Lung (tissue), 12 donors: ENCODE data around the gene POLR3B. TPM values are rescaled to one million over a fixed set of nuclear protein-coding genes. Genes with fewer than 3 reads are reported as not detected.

Experiments used
- ATAC-seq: fragments of 200-7000 bp; cut with Tn5 transposase; one replicate; pipeline ENCODE4 v1.9.1; 2020; ENCODE audit warnings: moderate number of reproducible peaks; ENCODE audit not compliant: insufficient read depth, low FRiP score
- DNase-seq, 3 donors: peaks; one replicate each; pipeline ENCODE4 v3.0.0-alpha.2; 2013 to 2017
- H3K27ac ChIP-seq, 2 donors: one replicate each; pipeline ENCODE4 v1.5.1; 2013; ENCODE audit warnings: mild to moderate bottlenecking in 2 of 2, moderate library complexity in 2 of 2, control low read depth in 1 of 2, inconsistent platforms in 1 of 2, low read depth in 1 of 2, low read length in 1 of 2
- H3K27me3 ChIP-seq, 3 donors: one replicate each; pipeline ENCODE4 v1.5.1; 2013; ENCODE audit warnings: low read length in 2 of 3; ENCODE audit not compliant: control insufficient read depth in 3 of 3, insufficient read depth in 3 of 3
- H3K36me3 ChIP-seq, 4 donors: one replicate each; pipeline ENCODE4 v1.5.1; 2013; ENCODE audit warnings: low read length in 4 of 4, mild to moderate bottlenecking in 1 of 4, moderate library complexity in 1 of 4; ENCODE audit not compliant: control insufficient read depth in 4 of 4, insufficient read depth in 4 of 4
- H3K4me1 ChIP-seq, 5 donors: one replicate each; pipeline ENCODE4 v1.5.1; 2013; ENCODE audit warnings: low read length in 5 of 5, mild to moderate bottlenecking in 2 of 5, moderate library complexity in 1 of 5; ENCODE audit not compliant: control insufficient read depth in 5 of 5, insufficient read depth in 5 of 5
- H3K4me3 ChIP-seq: one replicate; pipeline ENCODE4 v1.5.1; 2013; ENCODE audit warnings: mild to moderate bottlenecking, control low read depth, moderate library complexity
- H3K9ac ChIP-seq, 2 donors: one replicate each; pipeline ENCODE4 v1.5.1; 2013; ENCODE audit warnings: low read length in 2 of 2, control low read depth in 1 of 2; ENCODE audit not compliant: insufficient read depth in 1 of 2
- H3K9me3 ChIP-seq, 4 donors: one replicate each; pipeline ENCODE4 v1.5.1; 2013; ENCODE audit warnings: low read length in 3 of 4, mild to moderate bottlenecking in 1 of 4, moderate library complexity in 1 of 4; ENCODE audit not compliant: control insufficient read depth in 4 of 4, insufficient read depth in 3 of 4
- WGBS, 2 donors: extraction: QIAGEN DNeasy Blood & Tissue Kit; methylation state at CpG; one replicate each; pipeline ENCODE4 v1.1.7; 2013; 5-methylcytosine and 5-hydroxymethylcytosine counted together
- polyA plus RNA-seq, 2 donors: library from polyadenylated mRNA; stranded (reverse); fragments of 200-250 nt; gene quantifications; one replicate each; pipeline ENCODE4 v1.2.1, GENCODE V29; 2013
- total RNA-seq, 2 donors: library from RNA; depleted of rRNA in 1 of 2; stranded (reverse); fragments of >200 nt in 1 of 2; gene quantifications; one replicate each; pipeline ENCODE4 v1.2.1, GENCODE V29; 2014 to 2021
- TF ChIP-seq, protein P1 (sequence below): IDR thresholded peaks from 2 replicates; pipeline ENCODE4 v1.5.1; 2012; ENCODE audit warnings: mild to moderate bottlenecking; ENCODE audit errors: control extremely low read depth, extremely low read depth
- donor health status: control.
- donor health status: control.
- donor health status: Bipolar disorder and iron deficiency.
- donor health status: healthy.
- donor health status: DM: yes; HTN: yes; CAD: no.

POLR3B gene
- total and polyA plus RNA-seq, 4 donors: 3.6 to 13.5 (median 9.0) TPM

DNA sequence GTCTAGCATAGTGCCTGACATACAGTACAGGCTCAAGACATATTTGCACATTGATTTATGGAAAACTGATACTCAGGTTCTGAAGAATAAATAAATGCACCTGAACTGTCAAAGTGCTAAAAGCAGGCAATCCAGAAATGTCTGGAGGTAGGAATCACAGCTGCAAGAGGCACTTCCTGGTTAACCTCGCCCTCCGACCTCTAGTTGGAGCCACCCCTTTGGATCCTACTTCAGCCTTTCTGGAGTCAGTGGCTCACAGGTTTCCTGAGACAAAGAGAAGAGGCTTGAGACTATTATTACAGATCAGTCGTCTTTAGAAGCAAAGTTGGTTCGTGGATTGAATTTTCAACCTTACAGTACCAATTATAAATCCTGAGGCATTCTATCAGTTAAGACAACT is 42.0 kb upstream of the POLR3B start:
- H3K27me3 ChIP-seq: no peaks in the 10 kb centered on the region
- no peak overlapping the region for H3K27ac ChIP-seq
- no peaks in the 10 kb centered on the region for H3K9me3 ChIP-seq
- H3K4me1 ChIP-seq: peaks cover 0 to 11% (median 0%) of the 10 kb centered on the region in 5 donors
- no peak overlapping the region for H3K9ac ChIP-seq
- peaks cover 4 to 30% (median 19%) of the 10 kb centered on the region in 4 donors for H3K36me3 ChIP-seq
- ATAC-seq (no peak), DNase-seq (no peak)
- 68 to 91% methylated on average over 4 of the region's 4 CpGs for WGBS, 2 donors
- no peak overlapping the region for H3K4me3 ChIP-seq
- TF ChIP-seq, protein P1, sequence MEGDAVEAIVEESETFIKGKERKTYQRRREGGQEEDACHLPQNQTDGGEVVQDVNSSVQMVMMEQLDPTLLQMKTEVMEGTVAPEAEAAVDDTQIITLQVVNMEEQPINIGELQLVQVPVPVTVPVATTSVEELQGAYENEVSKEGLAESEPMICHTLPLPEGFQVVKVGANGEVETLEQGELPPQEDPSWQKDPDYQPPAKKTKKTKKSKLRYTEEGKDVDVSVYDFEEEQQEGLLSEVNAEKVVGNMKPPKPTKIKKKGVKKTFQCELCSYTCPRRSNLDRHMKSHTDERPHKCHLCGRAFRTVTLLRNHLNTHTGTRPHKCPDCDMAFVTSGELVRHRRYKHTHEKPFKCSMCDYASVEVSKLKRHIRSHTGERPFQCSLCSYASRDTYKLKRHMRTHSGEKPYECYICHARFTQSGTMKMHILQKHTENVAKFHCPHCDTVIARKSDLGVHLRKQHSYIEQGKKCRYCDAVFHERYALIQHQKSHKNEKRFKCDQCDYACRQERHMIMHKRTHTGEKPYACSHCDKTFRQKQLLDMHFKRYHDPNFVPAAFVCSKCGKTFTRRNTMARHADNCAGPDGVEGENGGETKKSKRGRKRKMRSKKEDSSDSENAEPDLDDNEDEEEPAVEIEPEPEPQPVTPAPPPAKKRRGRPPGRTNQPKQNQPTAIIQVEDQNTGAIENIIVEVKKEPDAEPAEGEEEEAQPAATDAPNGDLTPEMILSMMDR: no peak

DNA sequence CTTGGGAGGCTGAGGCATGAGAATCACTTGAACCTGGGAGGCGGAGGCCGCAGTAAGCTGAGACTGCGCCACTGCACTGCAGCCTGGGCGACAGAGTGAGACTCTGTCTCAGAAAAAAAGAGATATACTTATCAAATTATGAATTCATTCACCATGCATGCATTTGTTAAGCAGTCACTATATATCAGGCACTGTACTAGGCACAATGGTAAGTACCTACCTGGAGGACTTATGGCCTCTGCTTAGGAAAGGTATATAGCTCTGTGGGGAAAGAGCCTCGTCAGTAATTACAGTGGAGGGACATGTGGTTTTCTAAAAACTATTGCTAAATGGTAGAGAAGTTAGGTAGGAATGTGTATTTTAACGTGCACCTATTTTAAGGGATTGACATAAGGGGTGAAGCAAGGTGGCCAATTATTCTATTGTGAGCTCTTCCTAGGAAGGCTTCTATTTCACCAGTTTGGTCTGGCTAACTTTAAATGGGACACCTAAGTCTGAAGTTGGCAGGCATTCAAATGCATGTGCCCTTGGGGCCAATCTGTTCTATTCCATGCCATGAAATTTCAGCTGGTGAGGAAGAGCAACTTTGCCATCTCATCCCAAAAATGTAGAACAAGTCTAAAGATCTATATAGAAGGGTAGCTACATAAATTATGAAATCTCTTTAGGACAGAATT is 40.0 kb upstream of the POLR3B start:
- H3K4me1 ChIP-seq: peaks cover 0 to 11% (median 0%) of the 10 kb centered on the region in 5 donors
- peak overlapping the region in 1 of 2 donors; percentile 54 for H3K27ac ChIP-seq
- no peak for DNase-seq
- WGBS, 2 donors: 84 to 97% methylated on average over 6 of the region's 6 CpGs
- peaks cover 14 to 40% (median 28%) of the 10 kb centered on the region in 4 donors for H3K36me3 ChIP-seq
- no peak overlapping the region for H3K4me3 ChIP-seq
- ATAC-seq: no peak
- no peaks in the 10 kb centered on the region for H3K27me3 ChIP-seq
- TF ChIP-seq, protein P1: no peak
- H3K9ac ChIP-seq: no peak overlapping the region
- H3K9me3 ChIP-seq: no peaks in the 10 kb centered on the region

DNA sequence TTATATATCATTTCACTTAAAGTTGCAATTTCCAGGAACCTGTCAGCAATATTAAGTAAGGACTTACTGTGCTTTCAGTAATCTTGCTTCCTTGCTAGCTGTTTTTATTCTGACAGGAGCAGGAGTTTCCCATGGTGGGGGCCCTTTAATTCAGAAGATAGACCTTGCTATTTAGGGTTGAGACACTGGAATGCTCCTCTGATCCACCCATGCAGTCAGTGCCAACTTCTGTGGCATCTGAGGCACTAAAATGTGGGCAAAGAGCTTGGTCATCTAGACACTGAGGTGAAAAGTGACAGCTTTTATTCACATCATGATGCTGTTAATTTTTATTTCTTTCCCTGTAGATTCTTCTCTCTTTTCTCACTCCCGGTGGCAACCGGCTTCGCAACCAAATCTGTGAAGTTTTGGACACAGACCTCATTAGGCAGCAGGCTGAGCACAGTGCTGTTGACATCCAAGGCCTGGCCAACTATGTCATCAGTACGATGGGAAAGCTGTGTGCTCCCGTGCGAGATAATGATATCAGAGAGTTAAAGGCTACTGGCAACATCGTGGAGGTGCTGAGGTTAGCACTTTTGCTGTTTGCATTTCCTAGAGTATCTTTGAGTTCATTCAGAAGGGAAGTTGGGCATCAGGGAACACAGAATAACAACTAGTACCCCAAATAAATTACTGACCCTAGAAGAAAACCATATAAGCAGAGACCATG is 36.3 kb upstream of the POLR3B start:
- Histone ChIP-seq H3K27me3 (no peaks in the 10 kb centered on the region), H3K9ac (no peak overlapping the region), H3K36me3 (peaks cover 16 to 44% (median 33%) of the 10 kb centered on the region in 4 donors), H3K27ac (peak overlapping the region in 1 of 2 donors; percentile 59), H3K4me3 (no peak overlapping the region), H3K9me3 (no peaks in the 10 kb centered on the region), H3K4me1 (peaks cover 0 to 13% (median 0%) of the 10 kb centered on the region in 5 donors)
- ATAC-seq (no peak), DNase-seq (no peak)
- TF ChIP-seq, protein P1: no peak
- WGBS, 2 donors: 79 to 93% methylated on average over 7 of the region's 7 CpGs
